A549 (cell line): Measurements from ENCODE around the gene TTC24. TPM values are rescaled to one million over a fixed set of nuclear protein-coding genes. Genes with fewer than 3 reads are reported as not detected.

Experiments
- ATAC-seq, 2 experiments: fragments of 200-7000 bp in 1 of 2; fragments of >200 bp in 1 of 2; cut with Nextera tagmentation in 1 of 2; cut with Tn5 transposase in 1 of 2; 3 replicates each; pipeline versions ENCODE4 v1.8.0 to v1.9.1; 2018 to 2020; ENCODE audit warnings: mild to moderate bottlenecking in 1 of 2, moderate library complexity in 1 of 2
- CTCF ChIA-PET: fragments of 300-600 bp; sonication (Branson Sonifier 250); formaldehyde crosslinking; extraction: SDS; loops from one replicate; lab custom pipeline; 2021; ENCODE audit warnings: antibody characterized with exemption, inconsistent platforms; lab: Yijun Ruan, JAX
- POLR2A ChIA-PET: fragments of 350-600 bp; formaldehyde crosslinking; extraction: SDS; loops from one replicate; lab custom pipeline; 2021; ENCODE audit warnings: antibody characterized with exemption, inconsistent platforms; lab: Yijun Ruan, JAX
- DNase-seq, 2 experiments: peaks; one replicate each; pipeline versions ENCODE4 v3.0.0 to v3.0.0-alpha.2; 2011 to 2016; ENCODE audit warnings: low read depth in 1 of 2, low spot score in 1 of 2
- FAIRE-seq: peaks from 2 replicates; lab custom pipeline; 2011; peaks lifted over from hg19 to GRCh38; lab: Jason Lieb, UNC
- H3K27ac ChIP-seq, 2 experiments: fragments of >200 bp; sonication (Bioruptor Twin); formaldehyde crosslinking; 3 replicates each; pipeline ENCODE4 v1.5.1; 2016 to 2017
- H3K4me1 ChIP-seq: fragments of >200 bp; sonication (Bioruptor Twin); formaldehyde crosslinking; 3 replicates; pipeline ENCODE4 v1.6.1; 2016
- H3K4me2 ChIP-seq: fragments of >200 bp; sonication (Bioruptor Twin); formaldehyde crosslinking; 3 replicates; pipeline ENCODE4 v1.6.1; 2016
- H3K4me3 ChIP-seq: fragments of >200 bp; sonication (Bioruptor Twin); formaldehyde crosslinking; 3 replicates; pipeline ENCODE4 v1.5.1; 2016
- H3K9me3 ChIP-seq: fragments of >200 bp; sonication (Bioruptor Twin); formaldehyde crosslinking; 3 replicates; pipeline ENCODE4 v1.6.1; 2016
- ATOH8 ChIP-seq: fragments of 250-450 bp; sonication (Bioruptor Pico); IDR thresholded peaks from 2 replicates; pipeline ENCODE4 v1.5.0; 2020; ENCODE audit warnings: low read depth, mild to moderate bottlenecking, moderate library complexity
- BCL3 ChIP-seq: fragments of >200 bp; sonication (Bioruptor Twin); formaldehyde crosslinking; IDR thresholded peaks from 3 replicates; pipeline ENCODE4 v1.6.1; 2016
- BHLHE40 ChIP-seq: IDR thresholded peaks from 2 replicates; pipeline ENCODE4 v1.6.1; 2012; ENCODE audit warnings: low read depth, low read length, inconsistent platforms
- CBX8 ChIP-seq: fragments of 200-600 bp; sonication (generic); IDR thresholded peaks from 2 replicates; pipeline ENCODE4 v1.6.1; 2016
- CHD2 ChIP-seq: fragments of 150-350 bp; IDR thresholded peaks from 2 replicates; pipeline ENCODE4 v1.6.1; 2014; ENCODE audit warnings: low read length; ENCODE audit not compliant: partially characterized antibody
- CTCF ChIP-seq: fragments of >200 bp; sonication (Bioruptor Twin); formaldehyde crosslinking; IDR thresholded peaks from 3 replicates; pipeline ENCODE4 v1.5.1; 2016
- E2F6 ChIP-seq: IDR thresholded peaks from 2 replicates; pipeline ENCODE4 v1.6.1; 2012; ENCODE audit warnings: low read depth, borderline replicate concordance
- EHMT2 ChIP-seq: fragments of 200-600 bp; sonication (generic); IDR thresholded peaks from 2 replicates; pipeline ENCODE4 v1.6.1; 2016; ENCODE audit warnings: antibody characterized with exemption, low read depth, mild to moderate bottlenecking, moderate library complexity
- EP300 ChIP-seq, 2 experiments: fragments of >200 bp; sonication (Bioruptor Twin); formaldehyde crosslinking; IDR thresholded peaks; 2 replicates in 1 of 2; 3 replicates in 1 of 2; pipeline ENCODE4 v1.6.1; 2016 to 2017
- FOSB ChIP-seq: fragments of 250-450 bp; sonication (Bioruptor Pico); IDR thresholded peaks from 2 replicates; pipeline ENCODE4 v1.5.0; 2020; ENCODE audit warnings: mild to moderate bottlenecking, moderate library complexity
- FOXS1 ChIP-seq: fragments of 250-450 bp; sonication (Bioruptor Pico); IDR thresholded peaks from 2 replicates; pipeline ENCODE4 v1.5.0; 2020; ENCODE audit warnings: mild to moderate bottlenecking, moderate library complexity
- GATA3 ChIP-seq: IDR thresholded peaks from 2 replicates; pipeline ENCODE4 v1.6.1; 2012; ENCODE audit warnings: borderline replicate concordance
- HDAC2 ChIP-seq: fragments of 200-600 bp; sonication (generic); IDR thresholded peaks from 2 replicates; pipeline ENCODE4 v1.6.1; 2016
- HOXB5 ChIP-seq: fragments of 250-450 bp; sonication (Bioruptor Pico); IDR thresholded peaks from 2 replicates; pipeline ENCODE4 v1.5.0; 2020; ENCODE audit warnings: mild to moderate bottlenecking, moderate library complexity
- KDM5A ChIP-seq: fragments of 200-600 bp; sonication (generic); IDR thresholded peaks from 2 replicates; pipeline ENCODE4 v1.6.1; 2016; ENCODE audit warnings: antibody characterized with exemption, mild to moderate bottlenecking
- MAFK ChIP-seq: fragments of 450-650 bp; IDR thresholded peaks from 2 replicates; pipeline ENCODE4 v1.6.1; 2014; ENCODE audit not compliant: partially characterized antibody
- MAX ChIP-seq: IDR thresholded peaks from 2 replicates; pipeline ENCODE4 v1.6.1; 2012
- MAZ ChIP-seq: fragments of 150-350 bp; IDR thresholded peaks from 2 replicates; pipeline ENCODE4 v1.6.1; 2014; ENCODE audit warnings: antibody characterized with exemption, low read depth, low read length, borderline replicate concordance
- MYC ChIP-seq: IDR thresholded peaks from 2 replicates; pipeline ENCODE4 v1.6.1; 2012; ENCODE audit warnings: mild to moderate bottlenecking, inconsistent platforms, low read length, improper control_type of control experiment, borderline replicate concordance
- NPAS2 ChIP-seq: fragments of 250-450 bp; sonication (Bioruptor Pico); IDR thresholded peaks from 2 replicates; pipeline ENCODE4 v1.8.0; 2022; ENCODE audit warnings: mild to moderate bottlenecking, moderate library complexity, borderline replicate concordance
- NR3C1 ChIP-seq: fragments of >200 bp; sonication (Bioruptor Twin); formaldehyde crosslinking; IDR thresholded peaks from 3 replicates; pipeline ENCODE4 v1.6.1; 2017
- PHF8 ChIP-seq: fragments of 200-600 bp; sonication (generic); IDR thresholded peaks from 2 replicates; pipeline ENCODE4 v1.6.1; 2016; ENCODE audit warnings: low read depth, mild to moderate bottlenecking, antibody characterized with exemption, moderate library complexity, borderline replicate concordance
- POLR2A ChIP-seq: IDR thresholded peaks from 2 replicates; pipeline ENCODE4 v1.6.1; 2012; ENCODE audit warnings: mild to moderate bottlenecking, low read length
- RARB ChIP-seq: fragments of 250-450 bp; sonication (Bioruptor Pico); IDR thresholded peaks from 2 replicates; pipeline ENCODE4 v1.8.0; 2021; ENCODE audit warnings: mild to moderate bottlenecking, moderate library complexity
- RCOR1 ChIP-seq: fragments of 150-350 bp; IDR thresholded peaks from 2 replicates; pipeline ENCODE4 v1.6.1; 2014; ENCODE audit warnings: antibody characterized with exemption, low read length, low read depth
- RFX5 ChIP-seq: fragments of 450-650 bp; IDR thresholded peaks from 2 replicates; pipeline ENCODE4 v1.7.1; 2014; ENCODE audit warnings: antibody characterized with exemption, mild to moderate bottlenecking, moderate library complexity
- TFCP2L1 ChIP-seq: fragments of 250-450 bp; sonication (Bioruptor Pico); IDR thresholded peaks from 2 replicates; pipeline ENCODE4 v1.5.0; 2021; ENCODE audit warnings: mild to moderate bottlenecking
- TP53 ChIP-seq: fragments of 250-450 bp; sonication (Bioruptor Pico); IDR thresholded peaks from 2 replicates; pipeline ENCODE4 v1.5.0; 2021; ENCODE audit warnings: mild to moderate bottlenecking, moderate library complexity
- USF2 ChIP-seq: fragments of 450-650 bp; IDR thresholded peaks from 2 replicates; pipeline ENCODE4 v1.6.1; 2014; ENCODE audit warnings: antibody characterized with exemption
- ZC3H11A ChIP-seq: fragments of 450-650 bp; IDR thresholded peaks from 2 replicates; pipeline ENCODE4 v1.6.1; 2014; ENCODE audit warnings: antibody characterized with exemption, mild to moderate bottlenecking
- ZFP36 ChIP-seq: fragments of 450-650 bp; IDR thresholded peaks from 2 replicates; pipeline ENCODE4 v1.6.1; 2014; ENCODE audit warnings: borderline replicate concordance; ENCODE audit not compliant: partially characterized antibody
- ZSCAN20 ChIP-seq: fragments of 250-450 bp; sonication (Bioruptor Pico); IDR thresholded peaks from 2 replicates; pipeline ENCODE4 v1.8.0; 2022; ENCODE audit warnings: mild to moderate bottlenecking, moderate library complexity
- WGBS: methylation state at CpG from one replicate; pipeline ENCODE4 v1.1.6; 2017; ENCODE audit errors: missing lambda C conversion rate; 5-methylcytosine and 5-hydroxymethylcytosine counted together
- polyA plus RNA-seq, 4 experiments: library from polyadenylated mRNA; depleted of rRNA in 3 of 4; stranded (reverse); fragments of >200 nt; fragmentation: RNase III in 1 of 4; extraction: RNeasy Plus Mini Kit Qiagen cat#74134 plus additional on column Dnase treatment in 1 of 4; gene quantifications; 2 replicates in 3 of 4; 3 replicates in 1 of 4; pipeline ENCODE4 v1.2.3, GENCODE V29; 2011 to 2017

Gene TTC24
- polyA plus RNA-seq, 2 of the 4 experiments (the other 2 are of a cell fraction): not detected

GRCh38 chr1:156591181-156591431, 11.6 kb downstream of the TTC24 start:
- ATAC-seq: peak in 1 of 2 experiments; percentile 34; a peak in 4 of 6 replicates
- FAIRE-seq: no peak

GRCh38 chr1:156591432-156592157, 12.1 kb downstream of the TTC24 start, which contains the start of gene NAXE:
Gene NAXE (plus strand): TSS chr1:156591776. CDS start chr1:156591805, 29 bp downstream.
- WGBS: 3% methylated on average over 9 of the region's 60 CpGs
- DNase-seq (peak; percentile 57 to 79), ATAC-seq (peak; percentile 76 to 89), FAIRE-seq (no peak)
- peaks cover 10% of the 10 kb centered on the region; the same call in 2 of the 3 replicates for H3K4me1 ChIP-seq
- peak within 1 kb of the TSS; percentile 94 to 98 for H3K27ac ChIP-seq
- no peaks in the 10 kb centered on the region for H3K9me3 ChIP-seq
- CTCF ChIA-PET: interaction anchor here (0.6 to 12.5 kb wide), 16 partner anchors 9 to 206 kb away, joined by 3 to 135 read pairs (median 5); partner anchors contain the start of genes MEF2D, NES and TTC24
- POLR2A ChIA-PET: interaction anchor here (0.6 to 2.5 kb wide), 12 partner anchors 9 to 134 kb away, joined by 3 to 18 read pairs (median 5); partner anchors contain the start of genes GPATCH4 and MEF2D
- peak within 1 kb of the TSS; percentile 87 for H3K4me2 ChIP-seq
- peak within 1 kb of the TSS; percentile 72 for H3K4me3 ChIP-seq
- TF ChIP-seq POLR2A (peak; percentile 91), FOSB (CRISPR knock-in tag) (peak; percentile 82; the same call in 1 of the 2 replicates), CTCF (no peak), MAFK (peak; percentile 47), ZFP36 (no peak), RFX5 (0 out of 2 replicates have a peak, but pooled peaks have one; percentile 5), FOXS1 (CRISPR knock-in tag) (no peak), NR3C1 (no peak), BHLHE40 (no peak), RCOR1 (no peak), EP300 (IDR thresholded peaks at IDR 0.05) (no peak), BCL3 (peak; percentile 84; the same call in 2 of the 3 replicates), PHF8 (peak; percentile 65; the same call in 1 of the 2 replicates), HOXB5 (no peak), ZC3H11A (no peak), MAX (peak; percentile 68), EHMT2 (no peak), TP53 (CRISPR knock-in tag) (no peak), GATA3 (no peak), KDM5A (no peak), E2F6 (no peak), NPAS2 (CRISPR knock-in tag) (no peak), USF2 (no peak), CBX8 (no peak), ZSCAN20 (CRISPR knock-in tag) (no peak), MYC (no peak; the same call in 1 of the 2 replicates)

More at GRCh38 chr1:156591181-156591431, 11.6 kb downstream of the TTC24 start:
- Histone ChIP-seq H3K4me1 (peaks cover 10% of the 10 kb centered on the region; the same call in 2 of the 3 replicates), H3K4me2 (peak overlapping the region; percentile 87), H3K9me3 (no peaks in the 10 kb centered on the region), H3K27ac (peak overlapping the region; percentile 94 to 98), H3K4me3 (peak overlapping the region; percentile 72)
- CTCF ChIA-PET: interaction anchor here (0.6 to 12.5 kb wide), 13 partner anchors 9 to 206 kb away, joined by 3 to 135 read pairs (median 6); partner anchors contain the start of genes MEF2D, NES and TTC24
- no peak for DNase-seq
- WGBS: 32% methylated on average over 6 of the region's 6 CpGs
- POLR2A ChIA-PET: interaction anchor here (0.6 to 2.5 kb wide), 10 partner anchors 10 to 134 kb away, joined by 3 to 18 read pairs (median 6); partner anchors contain the start of genes GPATCH4 and MEF2D
- TF ChIP-seq TFCP2L1 (no peak), NR3C1 (no peak), RARB (CRISPR knock-in tag) (no peak), CHD2 (no peak), RFX5 (no peak), HDAC2 (no peak), MAZ (no peak), POLR2A (no peak), CBX8 (no peak), RCOR1 (no peak), ATOH8 (no peak)
